ENCODE results near the gene IFI44.
A peak's percentile ranks its signal among the peaks of the same experiment; 100 is the strongest.

The IFI44 gene

DNA sequence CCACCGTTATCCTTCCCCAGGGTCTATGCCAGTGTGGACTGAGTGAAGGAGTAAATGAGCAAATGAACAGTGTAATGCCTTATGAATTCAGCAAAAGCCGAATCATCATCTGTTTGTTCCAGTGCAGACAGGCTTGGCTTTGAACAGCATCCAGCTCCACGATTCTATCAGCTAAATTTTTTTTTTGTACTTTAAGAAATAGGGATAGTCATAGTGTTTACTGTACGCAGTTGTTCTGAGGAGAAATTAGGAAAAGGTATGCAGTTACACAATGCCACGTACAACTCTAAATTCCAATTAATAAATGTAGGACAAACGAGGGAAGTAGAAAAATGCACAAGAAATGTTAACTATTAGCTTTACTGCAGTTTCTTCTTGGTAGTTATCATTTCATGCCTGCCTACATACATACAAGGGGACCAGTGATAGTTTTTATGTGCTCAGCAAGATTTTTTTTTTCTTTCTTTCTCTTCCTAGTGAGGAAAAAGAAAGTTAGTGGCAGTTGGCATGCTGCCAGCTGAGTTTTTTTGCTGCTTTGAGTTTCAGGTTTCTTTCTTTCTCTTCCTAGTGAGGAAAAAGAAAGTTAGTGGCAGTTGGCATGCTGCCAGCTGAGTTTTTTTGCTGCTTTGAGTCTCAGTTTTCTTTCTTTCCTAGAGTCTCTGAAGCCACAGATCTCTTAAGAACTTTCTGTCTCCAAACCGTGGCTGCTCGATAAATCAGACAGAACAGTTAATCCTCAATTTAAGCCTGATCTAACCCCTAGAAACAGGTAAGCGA lies 29.6 kb upstream of the IFI44 start, which contains the start of gene IFI44L:
TSS of gene IFI44L (plus strand) at position 646 of the 777 bp plus-strand sequence. CDS start 7,468 bp downstream, outside the sequence.
- Histone ChIP-seq H3K4me3 (ENCODE audit: low read length in 2 of 2) (peak within 1 kb of the TSS; percentile 50 to 64), H3K27me3 (ENCODE audit: control insufficient read depth in 1 of 2, insufficient read depth in 2 of 2, low read length in 2 of 2) (no peaks in the 10 kb centered on the region), H3K9ac (ENCODE audit: low read length in 2 of 2) (peak within 1 kb of the TSS; percentile 56 to 62)

DNA sequence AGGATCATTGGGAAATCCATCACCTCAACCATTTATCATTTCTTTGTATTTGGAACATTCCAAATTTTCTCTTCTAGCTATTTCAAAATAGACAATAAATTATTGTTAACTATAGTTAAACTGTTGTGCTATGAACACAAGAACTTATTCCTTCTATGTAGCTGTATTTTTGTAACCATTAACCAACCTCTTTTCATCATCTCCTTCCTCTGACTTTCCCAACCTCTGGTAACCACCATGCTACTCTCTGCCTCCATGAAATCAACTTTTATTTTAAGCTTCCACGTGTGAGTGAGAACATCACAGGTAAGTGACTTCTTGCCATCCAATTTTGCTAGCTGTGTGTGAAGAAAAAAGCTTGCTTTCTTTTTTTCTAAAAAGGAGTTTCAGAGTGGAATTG lies 29.0 kb upstream of the IFI44 start:
- H3K4me1 ChIP-seq (ENCODE audit: control insufficient read depth, insufficient read depth, low read length): peaks cover 9% of the 10 kb centered on the region
- H3K9ac ChIP-seq (ENCODE audit: low read length in 2 of 2): peak overlapping the region; percentile 56 to 62
- no peaks in the 10 kb centered on the region for H3K36me3 ChIP-seq (ENCODE audit: control insufficient read depth in 2 of 2, insufficient read depth in 2 of 2, low read length in 2 of 2)
- H3K27me3 ChIP-seq (ENCODE audit: control insufficient read depth in 1 of 2, insufficient read depth in 2 of 2, low read length in 2 of 2): no peaks in the 10 kb centered on the region
- peak overlapping the region; percentile 50 to 64 for H3K4me3 ChIP-seq (ENCODE audit: low read length in 2 of 2)
- H3K9me3 ChIP-seq (ENCODE audit: control insufficient read depth in 2 of 2, low read length in 2 of 2): no peaks in the 10 kb centered on the region
- H3K27ac ChIP-seq (ENCODE audit: low read length): peak overlapping the region; percentile 42

More for the DNA sequence above, 29.6 kb upstream of the IFI44 start, which contains the start of gene IFI44L:
- H3K36me3 ChIP-seq (ENCODE audit: control insufficient read depth in 2 of 2, insufficient read depth in 2 of 2, low read length in 2 of 2): no peaks in the 10 kb centered on the region
- peaks cover 9% of the 10 kb centered on the region for H3K4me1 ChIP-seq (ENCODE audit: control insufficient read depth, insufficient read depth, low read length)
- H3K27ac ChIP-seq (ENCODE audit: low read length): peak within 1 kb of the TSS; percentile 50
- H3K9me3 ChIP-seq (ENCODE audit: control insufficient read depth in 2 of 2, low read length in 2 of 2): no peaks in the 10 kb centered on the region

DNA sequence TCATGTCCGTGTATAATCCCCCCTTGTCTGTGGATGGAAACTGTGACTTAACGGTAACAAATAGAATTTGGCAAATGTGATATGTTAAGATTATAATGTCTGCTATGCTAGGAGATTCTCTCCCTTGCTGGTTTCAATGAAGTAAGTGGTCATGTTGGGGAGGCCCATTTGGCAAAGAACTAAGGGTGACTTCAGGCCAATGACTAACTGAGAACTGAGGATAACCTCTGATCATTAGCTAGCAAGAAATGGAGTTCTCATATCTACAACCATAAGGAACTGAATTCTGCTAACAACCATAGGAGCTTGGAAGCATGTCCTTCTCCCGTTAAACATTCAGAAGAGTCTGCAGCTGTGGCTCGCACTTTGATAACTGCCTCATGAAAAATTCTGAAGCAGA lies 27.1 kb upstream of the IFI44 start:
- no peak overlapping the region for H3K27ac ChIP-seq (ENCODE audit: low read length)
- H3K9me3 ChIP-seq (ENCODE audit: control insufficient read depth in 2 of 2, low read length in 2 of 2): no peaks in the 10 kb centered on the region
- H3K9ac ChIP-seq (ENCODE audit: low read length in 2 of 2): no peak overlapping the region
- no peak overlapping the region for H3K4me3 ChIP-seq (ENCODE audit: low read length in 2 of 2)
- no peaks in the 10 kb centered on the region for H3K36me3 ChIP-seq (ENCODE audit: control insufficient read depth in 2 of 2, insufficient read depth in 2 of 2, low read length in 2 of 2)
- H3K27me3 ChIP-seq (ENCODE audit: control insufficient read depth in 1 of 2, insufficient read depth in 2 of 2, low read length in 2 of 2): no peaks in the 10 kb centered on the region
- H3K4me1 ChIP-seq (ENCODE audit: control insufficient read depth, insufficient read depth, low read length): peaks cover 9% of the 10 kb centered on the region

DNA sequence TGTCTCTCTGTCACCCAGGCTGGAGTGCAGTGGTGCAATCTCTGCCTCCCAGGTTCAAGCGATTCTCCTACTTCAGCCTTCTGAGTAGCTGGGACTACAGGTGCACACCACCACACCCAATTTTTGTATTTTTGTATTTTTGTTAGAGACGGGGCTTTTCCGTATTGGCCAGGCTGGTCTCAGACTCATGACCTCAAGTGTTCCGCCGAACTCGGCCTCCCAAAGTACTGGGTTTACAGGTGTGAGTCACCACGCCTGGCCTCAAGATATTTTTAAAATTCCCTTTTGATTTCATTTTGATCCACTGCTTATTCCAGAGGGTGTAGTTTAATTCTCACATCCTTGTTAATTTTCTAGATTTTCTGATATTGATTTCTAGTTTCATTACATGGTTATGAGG lies 25.6 kb upstream of the IFI44 start:
- Histone ChIP-seq H3K9me3 (ENCODE audit: control insufficient read depth in 2 of 2, low read length in 2 of 2) (no peaks in the 10 kb centered on the region), H3K9ac (ENCODE audit: low read length in 2 of 2) (no peak overlapping the region), H3K27me3 (ENCODE audit: control insufficient read depth in 1 of 2, insufficient read depth in 2 of 2, low read length in 2 of 2) (no peaks in the 10 kb centered on the region), H3K27ac (ENCODE audit: low read length) (no peak overlapping the region), H3K4me3 (ENCODE audit: low read length in 2 of 2) (no peak overlapping the region), H3K4me1 (ENCODE audit: control insufficient read depth, insufficient read depth, low read length) (peaks cover 5% of the 10 kb centered on the region), H3K36me3 (ENCODE audit: control insufficient read depth in 2 of 2, insufficient read depth in 2 of 2, low read length in 2 of 2) (no peaks in the 10 kb centered on the region)

DNA sequence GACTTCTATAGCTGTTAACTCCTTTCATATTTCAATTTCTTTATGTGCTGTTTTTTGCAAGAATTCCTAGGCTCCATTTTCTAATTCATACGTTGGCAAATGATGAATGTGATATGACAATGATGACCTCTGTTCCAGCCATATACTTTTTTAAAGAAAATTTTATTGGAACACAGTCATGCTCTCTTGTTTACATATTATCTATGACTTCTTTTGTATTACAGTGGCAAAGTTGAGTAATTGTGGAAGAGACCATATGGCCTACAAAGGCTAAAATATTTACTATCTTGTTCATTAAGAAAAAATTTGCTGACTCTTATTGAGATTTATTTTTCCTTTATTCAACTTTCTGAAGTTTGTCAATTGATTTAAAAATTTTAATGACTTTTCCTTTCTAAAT lies 22.3 kb upstream of the IFI44 start:
- Histone ChIP-seq H3K36me3 (ENCODE audit: control insufficient read depth in 2 of 2, insufficient read depth in 2 of 2, low read length in 2 of 2) (no peaks in the 10 kb centered on the region), H3K27me3 (ENCODE audit: control insufficient read depth in 1 of 2, insufficient read depth in 2 of 2, low read length in 2 of 2) (no peaks in the 10 kb centered on the region), H3K4me3 (ENCODE audit: low read length in 2 of 2) (no peak overlapping the region), H3K27ac (ENCODE audit: low read length) (no peak overlapping the region), H3K9ac (ENCODE audit: low read length in 2 of 2) (no peak overlapping the region), H3K9me3 (ENCODE audit: control insufficient read depth in 2 of 2, low read length in 2 of 2) (no peaks in the 10 kb centered on the region), H3K4me1 (ENCODE audit: control insufficient read depth, insufficient read depth, low read length) (no peaks in the 10 kb centered on the region)

DNA sequence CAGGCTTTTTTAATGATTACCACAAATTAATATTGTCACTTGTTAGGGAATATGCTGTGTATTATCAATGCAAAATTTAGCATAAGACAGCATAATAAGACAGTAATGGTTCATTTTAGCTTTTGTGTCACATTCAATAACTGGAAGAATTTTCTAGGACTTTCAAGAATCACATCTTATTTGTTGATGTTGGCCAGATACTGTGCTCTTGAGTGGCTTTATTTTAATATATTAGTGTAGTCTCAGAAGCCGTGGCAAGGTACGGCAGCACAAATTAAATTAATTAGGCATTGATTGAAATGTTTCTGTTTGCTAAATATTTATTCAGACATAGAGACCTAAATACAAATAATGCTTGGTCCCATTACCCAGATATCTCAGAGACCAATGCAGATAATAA lies 19.0 kb upstream of the IFI44 start:
- Histone ChIP-seq H3K9me3 (ENCODE audit: control insufficient read depth in 2 of 2, low read length in 2 of 2) (no peaks in the 10 kb centered on the region), H3K4me1 (ENCODE audit: control insufficient read depth, insufficient read depth, low read length) (no peaks in the 10 kb centered on the region), H3K27ac (ENCODE audit: low read length) (no peak overlapping the region), H3K9ac (ENCODE audit: low read length in 2 of 2) (no peak overlapping the region), H3K4me3 (ENCODE audit: low read length in 2 of 2) (no peak overlapping the region), H3K36me3 (ENCODE audit: control insufficient read depth in 2 of 2, insufficient read depth in 2 of 2, low read length in 2 of 2) (no peaks in the 10 kb centered on the region), H3K27me3 (ENCODE audit: control insufficient read depth in 1 of 2, insufficient read depth in 2 of 2, low read length in 2 of 2) (no peaks in the 10 kb centered on the region)

DNA sequence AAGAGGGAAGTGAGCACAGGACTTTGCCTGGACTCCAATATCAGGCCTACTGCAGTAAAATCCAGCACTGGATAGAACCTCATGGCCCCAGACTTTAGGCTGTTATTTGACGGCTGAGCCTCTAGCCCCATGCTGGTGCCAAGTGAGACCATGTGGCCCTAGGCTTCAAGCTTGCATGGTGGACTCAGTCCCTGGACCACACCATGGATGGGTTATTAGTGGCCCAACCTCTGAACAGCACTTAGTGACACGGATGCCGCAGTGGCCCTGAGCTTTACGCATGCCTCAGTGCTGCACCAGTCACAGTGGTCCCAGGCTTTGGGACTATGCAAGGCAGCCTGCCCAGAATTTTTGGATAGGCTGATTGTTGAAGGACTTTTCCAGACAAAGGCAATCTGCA lies 16.4 kb upstream of the IFI44 start:
- H3K27me3 ChIP-seq (ENCODE audit: control insufficient read depth in 1 of 2, insufficient read depth in 2 of 2, low read length in 2 of 2): no peaks in the 10 kb centered on the region
- no peaks in the 10 kb centered on the region for H3K9me3 ChIP-seq (ENCODE audit: control insufficient read depth in 2 of 2, low read length in 2 of 2)
- no peaks in the 10 kb centered on the region for H3K36me3 ChIP-seq (ENCODE audit: control insufficient read depth in 2 of 2, insufficient read depth in 2 of 2, low read length in 2 of 2)

DNA sequence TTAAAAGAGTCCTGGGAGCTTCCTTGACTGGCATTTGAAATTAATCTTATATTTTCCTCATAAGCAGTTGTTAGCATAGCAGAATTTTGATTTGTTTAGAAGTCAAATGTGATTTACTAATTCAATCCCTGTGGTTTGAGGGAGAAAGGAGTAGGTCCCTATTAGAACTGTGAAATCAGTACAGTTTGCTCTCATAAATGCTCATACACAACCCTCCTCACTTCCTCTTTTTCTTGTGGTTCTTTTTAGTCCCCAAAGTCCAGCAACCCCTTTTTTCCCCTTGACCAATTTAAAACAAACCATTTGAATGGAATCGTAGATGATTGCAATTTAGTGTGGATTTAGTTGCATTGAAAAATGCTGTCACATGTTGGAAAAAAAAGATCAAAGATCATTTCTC lies 9.2 kb upstream of the IFI44 start:
- Histone ChIP-seq H3K36me3 (ENCODE audit: control insufficient read depth in 2 of 2, insufficient read depth in 2 of 2, low read length in 2 of 2) (no peaks in the 10 kb centered on the region), H3K27me3 (ENCODE audit: control insufficient read depth in 1 of 2, insufficient read depth in 2 of 2, low read length in 2 of 2) (no peaks in the 10 kb centered on the region), H3K27ac (ENCODE audit: low read length) (no peak overlapping the region), H3K4me1 (ENCODE audit: control insufficient read depth, insufficient read depth, low read length) (no peaks in the 10 kb centered on the region), H3K4me3 (ENCODE audit: low read length in 2 of 2) (no peak overlapping the region), H3K9me3 (ENCODE audit: control insufficient read depth in 2 of 2, low read length in 2 of 2) (no peaks in the 10 kb centered on the region), H3K9ac (ENCODE audit: low read length in 2 of 2) (no peak overlapping the region)

More for the DNA sequence above, 16.4 kb upstream of the IFI44 start:
- Histone ChIP-seq H3K4me1 (ENCODE audit: control insufficient read depth, insufficient read depth, low read length) (no peaks in the 10 kb centered on the region), H3K27ac (ENCODE audit: low read length) (no peak overlapping the region), H3K4me3 (ENCODE audit: low read length in 2 of 2) (no peak overlapping the region), H3K9ac (ENCODE audit: low read length in 2 of 2) (no peak overlapping the region)

DNA sequence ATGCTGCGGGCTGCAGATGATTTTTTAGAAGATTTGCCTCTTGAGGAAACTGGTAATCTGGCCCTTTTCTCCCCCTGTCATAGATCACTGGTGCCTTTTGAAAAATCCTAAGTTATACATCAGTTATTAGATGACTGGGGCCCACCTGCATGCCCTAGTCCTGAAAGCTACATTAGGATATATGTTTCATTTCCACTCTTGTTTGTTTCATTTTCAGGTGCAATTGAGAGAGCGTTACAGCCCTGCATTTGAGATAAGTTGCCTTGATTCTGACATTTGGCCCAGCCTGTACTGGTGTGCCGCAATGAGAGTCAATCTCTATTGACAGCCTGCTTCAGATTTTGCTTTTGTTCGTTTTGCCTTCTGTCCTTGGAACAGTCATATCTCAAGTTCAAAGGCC lies 8.1 kb upstream of the IFI44 start:
- no peaks in the 10 kb centered on the region for H3K4me1 ChIP-seq (ENCODE audit: control insufficient read depth, insufficient read depth, low read length)
- no peaks in the 10 kb centered on the region for H3K9me3 ChIP-seq (ENCODE audit: control insufficient read depth in 2 of 2, low read length in 2 of 2)
- no peaks in the 10 kb centered on the region for H3K36me3 ChIP-seq (ENCODE audit: control insufficient read depth in 2 of 2, insufficient read depth in 2 of 2, low read length in 2 of 2)
- no peak overlapping the region for H3K4me3 ChIP-seq (ENCODE audit: low read length in 2 of 2)
- H3K27me3 ChIP-seq (ENCODE audit: control insufficient read depth in 1 of 2, insufficient read depth in 2 of 2, low read length in 2 of 2): no peaks in the 10 kb centered on the region
- H3K27ac ChIP-seq (ENCODE audit: low read length): no peak overlapping the region
- no peak overlapping the region for H3K9ac ChIP-seq (ENCODE audit: low read length in 2 of 2)

DNA sequence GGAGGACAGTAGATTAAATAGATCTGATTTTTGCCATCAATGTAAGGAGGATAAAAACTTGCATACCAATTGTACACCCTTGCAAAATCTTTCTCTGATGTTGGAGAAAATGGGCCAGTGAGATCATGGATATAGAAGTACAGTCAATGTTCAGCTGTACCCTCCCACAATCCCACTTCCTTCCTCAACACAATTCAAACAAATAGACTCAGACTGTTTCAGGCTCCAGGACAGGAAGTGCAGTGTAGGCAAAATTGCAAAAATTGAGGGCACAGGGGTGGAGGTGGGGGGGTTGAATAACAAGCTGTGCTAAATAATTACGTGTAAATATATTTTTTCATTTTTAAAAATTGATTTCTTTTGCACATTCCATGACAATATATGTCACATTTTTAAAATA lies 3.9 kb upstream of the IFI44 start:
- H3K36me3 ChIP-seq (ENCODE audit: control insufficient read depth in 2 of 2, insufficient read depth in 2 of 2, low read length in 2 of 2): no peaks in the 10 kb centered on the region
- H3K4me3 ChIP-seq (ENCODE audit: low read length in 2 of 2): no peak overlapping the region
- no peaks in the 10 kb centered on the region for H3K9me3 ChIP-seq (ENCODE audit: control insufficient read depth in 2 of 2, low read length in 2 of 2)
- no peaks in the 10 kb centered on the region for H3K4me1 ChIP-seq (ENCODE audit: control insufficient read depth, insufficient read depth, low read length)
- no peak overlapping the region for H3K27ac ChIP-seq (ENCODE audit: low read length)
- no peaks in the 10 kb centered on the region for H3K27me3 ChIP-seq (ENCODE audit: control insufficient read depth in 1 of 2, insufficient read depth in 2 of 2, low read length in 2 of 2)
- no peak overlapping the region for H3K9ac ChIP-seq (ENCODE audit: low read length in 2 of 2)

DNA sequence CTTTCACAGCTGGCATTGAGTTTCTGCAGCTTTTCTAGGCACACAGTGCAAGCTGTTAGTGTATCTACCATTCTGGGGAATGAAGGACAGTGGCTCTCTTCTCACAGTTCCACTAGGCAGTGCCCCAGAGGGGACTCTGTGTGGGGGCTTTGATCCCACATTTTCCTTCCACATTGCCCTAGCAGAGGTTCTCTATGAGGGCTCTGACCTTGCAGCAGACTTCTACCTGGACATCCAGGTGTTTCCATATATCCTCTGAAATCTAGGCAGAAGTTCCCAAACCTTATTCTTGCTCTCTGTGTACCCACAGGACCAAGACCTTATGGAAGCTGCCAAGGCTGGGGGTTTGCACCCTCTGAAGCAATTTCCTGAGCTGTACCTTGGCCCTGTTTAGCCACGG lies 2.4 kb upstream of the IFI44 start:
- no peak overlapping the region for H3K27ac ChIP-seq (ENCODE audit: low read length)
- no peaks in the 10 kb centered on the region for H3K4me1 ChIP-seq (ENCODE audit: control insufficient read depth, insufficient read depth, low read length)
- no peak overlapping the region for H3K9ac ChIP-seq (ENCODE audit: low read length in 2 of 2)
- no peaks in the 10 kb centered on the region for H3K9me3 ChIP-seq (ENCODE audit: control insufficient read depth in 2 of 2, low read length in 2 of 2)
- H3K36me3 ChIP-seq (ENCODE audit: control insufficient read depth in 2 of 2, insufficient read depth in 2 of 2, low read length in 2 of 2): no peaks in the 10 kb centered on the region
- H3K4me3 ChIP-seq (ENCODE audit: low read length in 2 of 2): no peak overlapping the region
- no peaks in the 10 kb centered on the region for H3K27me3 ChIP-seq (ENCODE audit: control insufficient read depth in 1 of 2, insufficient read depth in 2 of 2, low read length in 2 of 2)

All from stomach smooth muscle (tissue), 2 donors.